Omental fat pad (tissue), 4 donors: ENCODE measurements around the gene MALL. TPM values are rescaled to one million over a fixed set of nuclear protein-coding genes. Genes with fewer than 3 reads are reported as not detected.

Experiments used
- ATAC-seq: fragments of 150-250 bp; one replicate; pipeline ENCODE4 v1.9.1; 2016; ENCODE audit warnings: mild to moderate bottlenecking, moderate library complexity; ENCODE audit not compliant: low FRiP score
- DNase-seq: peaks from one replicate; pipeline ENCODE4 v3.0.0-alpha.2; 2019; ENCODE audit warnings: low spot score
- total RNA-seq, 4 donors: library from RNA; depleted of rRNA; stranded (reverse); fragments of >200 nt; gene quantifications; one replicate each; pipeline ENCODE4 v1.1.0, GENCODE V29; 2016
- TF ChIP-seq, protein P1 (sequence below), 3 donors: fragments of 450-650 bp; IDR thresholded peaks; one replicate each; pipeline ENCODE4 v1.5.1; 2016 to 2017; ENCODE audit warnings: antibody characterized with exemption in 3 of 3, mild to moderate bottlenecking in 3 of 3, moderate library complexity in 2 of 3

The MALL gene
- total RNA-seq, 4 donors from 2014 or later = 6.7 to 38.5 (median 17.1) TPM

GRCh38 chr2:110126906-110127305, 11.3 kb upstream of the MALL start:
- ATAC-seq (no peak), DNase-seq (no peak)

DNA sequence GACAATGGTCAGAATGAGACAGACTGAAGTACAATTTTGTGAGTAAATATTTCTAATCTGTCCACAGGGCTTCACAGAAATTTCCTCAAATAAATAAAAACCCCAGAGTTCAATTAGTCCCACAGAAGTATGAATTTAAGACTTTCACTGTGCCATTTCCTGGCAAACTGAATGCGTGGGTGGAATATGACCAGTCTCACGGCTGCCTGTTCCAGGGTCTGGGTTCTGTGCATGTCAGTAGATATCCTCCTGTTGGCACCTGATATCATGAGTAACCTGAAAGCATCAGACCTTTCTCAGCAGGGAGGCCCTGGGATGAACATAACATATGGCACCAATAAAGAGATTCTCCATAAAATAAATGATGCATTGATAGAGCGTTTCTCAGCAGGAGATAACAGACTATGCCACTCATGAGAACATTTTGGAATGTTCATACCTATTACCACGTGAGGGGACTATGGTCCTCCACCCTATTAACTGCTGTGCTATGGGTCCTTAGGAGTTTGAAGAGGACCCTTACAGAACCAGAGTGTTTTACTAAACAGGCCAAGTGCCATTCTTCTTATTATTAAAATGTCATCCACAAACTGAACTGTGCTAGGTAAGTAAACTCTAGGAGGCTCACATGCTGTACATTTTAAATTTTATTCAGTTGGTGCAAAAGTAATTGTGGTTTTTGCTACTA, 10.6 kb upstream of the MALL start:
- ATAC-seq = no peak
- TF ChIP-seq, protein P1, sequence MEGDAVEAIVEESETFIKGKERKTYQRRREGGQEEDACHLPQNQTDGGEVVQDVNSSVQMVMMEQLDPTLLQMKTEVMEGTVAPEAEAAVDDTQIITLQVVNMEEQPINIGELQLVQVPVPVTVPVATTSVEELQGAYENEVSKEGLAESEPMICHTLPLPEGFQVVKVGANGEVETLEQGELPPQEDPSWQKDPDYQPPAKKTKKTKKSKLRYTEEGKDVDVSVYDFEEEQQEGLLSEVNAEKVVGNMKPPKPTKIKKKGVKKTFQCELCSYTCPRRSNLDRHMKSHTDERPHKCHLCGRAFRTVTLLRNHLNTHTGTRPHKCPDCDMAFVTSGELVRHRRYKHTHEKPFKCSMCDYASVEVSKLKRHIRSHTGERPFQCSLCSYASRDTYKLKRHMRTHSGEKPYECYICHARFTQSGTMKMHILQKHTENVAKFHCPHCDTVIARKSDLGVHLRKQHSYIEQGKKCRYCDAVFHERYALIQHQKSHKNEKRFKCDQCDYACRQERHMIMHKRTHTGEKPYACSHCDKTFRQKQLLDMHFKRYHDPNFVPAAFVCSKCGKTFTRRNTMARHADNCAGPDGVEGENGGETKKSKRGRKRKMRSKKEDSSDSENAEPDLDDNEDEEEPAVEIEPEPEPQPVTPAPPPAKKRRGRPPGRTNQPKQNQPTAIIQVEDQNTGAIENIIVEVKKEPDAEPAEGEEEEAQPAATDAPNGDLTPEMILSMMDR (IDR thresholded peaks at IDR 0.05) = no peak
- no peak for DNase-seq

More at GRCh38 chr2:110126906-110127305, 11.3 kb upstream of the MALL start:
- TF ChIP-seq, protein P1 (IDR thresholded peaks at IDR 0.05) = no peak

- no peak for ATAC-seq
- TF ChIP-seq, protein P1 (IDR thresholded peaks at IDR 0.05) = no peak
- no peak for DNase-seq
Observed at GRCh38 chr2:110124939-110125691, 9.5 kb upstream of the MALL start.

- ATAC-seq = no peak
- TF ChIP-seq, protein P1 (IDR thresholded peaks at IDR 0.05) = no peak
- DNase-seq = no peak
Observed at GRCh38 chr2:110124038-110124825, 8.6 kb upstream of the MALL start.

GRCh38 chr2:110121592-110121991, 6.0 kb upstream of the MALL start:
- no peak for DNase-seq
- TF ChIP-seq, protein P1 (IDR thresholded peaks at IDR 0.05) = no peak
- ATAC-seq = no peak

DNA sequence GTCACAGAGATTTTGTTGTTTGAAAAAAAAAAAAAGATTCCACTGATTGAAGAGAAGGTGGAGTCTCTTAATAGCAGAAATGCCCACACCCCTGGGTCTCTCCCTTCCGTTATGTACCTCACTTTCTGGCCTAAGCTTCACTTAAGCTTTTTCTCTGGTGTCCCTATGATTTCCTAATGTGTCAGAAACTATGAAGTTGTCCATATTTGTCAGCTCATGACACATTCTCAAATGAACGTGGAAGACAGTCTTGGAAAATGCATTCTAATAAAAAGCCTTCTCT, 5.4 kb upstream of the MALL start:
- ATAC-seq (no peak), DNase-seq (no peak)
- TF ChIP-seq, protein P1 (IDR thresholded peaks at IDR 0.05) = no peak
